Left lung (tissue), 10 donors: ENCODE measurements around the gene PIGQ. TPM values are rescaled to one million over a fixed set of nuclear protein-coding genes. Genes with fewer than 3 reads are reported as not detected.

ENCODE experiments used
- ATAC-seq: fragments of 200-7000 bp; cut with Tn5 transposase; one replicate; pipeline ENCODE4 v1.9.1; 2020; ENCODE audit warnings: moderate library complexity
- DNase-seq, 4 donors: peaks; one replicate each; pipeline ENCODE4 v3.0.0-alpha.2; 2013 to 2020
- H3K27ac ChIP-seq, 2 donors: fragments of 200-600 bp; sonication (generic) in 1 of 2; one replicate each; pipeline versions ENCODE4 v1.5.0 to v1.8.0; 2020 to 2021
- H3K27me3 ChIP-seq, 2 donors: fragments of 200-600 bp; sonication (generic) in 1 of 2; one replicate each; pipeline versions ENCODE4 v1.5.0 to v1.8.0; 2020 to 2021
- H3K36me3 ChIP-seq, 2 donors: fragments of 200-600 bp; sonication (generic) in 1 of 2; one replicate each; pipeline versions ENCODE4 v1.5.0 to v1.8.0; 2020 to 2021
- H3K4me1 ChIP-seq, 2 donors: fragments of 200-600 bp; one replicate each; pipeline ENCODE4 v1.8.0; 2021
- H3K4me3 ChIP-seq, 2 donors: fragments of 200-600 bp; sonication (generic) in 1 of 2; one replicate each; pipeline versions ENCODE4 v1.5.0 to v1.8.0; 2020 to 2021; ENCODE audit warnings: mild to moderate bottlenecking in 1 of 2
- H3K9me3 ChIP-seq, 2 donors: fragments of 200-600 bp; sonication (generic) in 1 of 2; one replicate each; pipeline versions ENCODE4 v1.5.0 to v1.8.0; 2020 to 2021
- CTCF ChIP-seq, 2 donors: fragments of 200-600 bp; sonication (generic) in 1 of 2; IDR thresholded peaks; one replicate each; pipeline versions ENCODE4 v1.5.0 to v1.8.0; 2021; ENCODE audit warnings: antibody characterized with exemption in 2 of 2
- intact Hi-C, 2 donors: fragments of 100-400 bp; cut with DNase I; formaldehyde crosslinking; loops; one replicate each; pipeline versions ENCODE4 v1.11.2 to v1.14.2; 2022
- polyA plus RNA-seq, 6 donors: library from polyadenylated mRNA; unstranded; fragments of 120-200 nt; gene quantifications; one replicate each; pipeline ENCODE4 v1.2.1, GENCODE V29; 2013; ENCODE audit not compliant: insufficient read length in 6 of 6
- total RNA-seq, 2 donors: library from RNA; stranded (reverse); fragmentation: NEBNext Ultra II Directional; extraction: Animal tissue kit (Norgen Biotek cat#: 25700); gene quantifications; one replicate each; pipeline ENCODE4 v1.2.1, GENCODE V29; 2021
- donor health status: DM: no; HTN: yes; CAD: no.
- donor health status: DM: no; HTN: no; CAD: no.

PIGQ gene
- total and polyA plus RNA-seq, 8 donors, result 32.9 to 68.5 (median 39.0) TPM

GRCh38 chr16:610513-611381 is 41.0 kb downstream of the PIGQ start:
- DNase-seq (peak in 1 of 4 donors; percentile 92), ATAC-seq (peak; percentile 96)
- no peaks in the 10 kb centered on the region for H3K36me3 ChIP-seq
- peak; percentile 62 to 84 for TF ChIP-seq CTCF (IDR thresholded peaks at IDR 0.05)
- H3K4me3 ChIP-seq, result no peak overlapping the region
- H3K4me1 ChIP-seq, result peaks cover 0 to 9% of the 10 kb centered on the region in 2 donors
- intact Hi-C loops, result no loop called here
- H3K9me3 ChIP-seq, result no peaks in the 10 kb centered on the region
- no peaks in the 10 kb centered on the region for H3K27me3 ChIP-seq
- H3K27ac ChIP-seq, result no peak overlapping the region

- TF ChIP-seq CTCF (IDR thresholded peaks at IDR 0.05), result no peak
- no peak overlapping the region for H3K27ac ChIP-seq
- no peak for ATAC-seq
These were observed 45.4 kb downstream of the PIGQ start for GRCh38 chr16:615122-615521.

GRCh38 chr16:616733-617586 is 47.2 kb downstream of the PIGQ start:
- Histone ChIP-seq H3K4me1 (peaks cover 0 to 10% of the 10 kb centered on the region in 2 donors), H3K27me3 (no peaks in the 10 kb centered on the region), H3K9me3 (no peaks in the 10 kb centered on the region), H3K4me3 (peak overlapping the region in 1 of 2 donors; percentile 1), H3K36me3 (peaks cover 0 to 19% of the 10 kb centered on the region in 2 donors), H3K27ac (peak overlapping the region; percentile 75 to 80)
- TF ChIP-seq CTCF (IDR thresholded peaks at IDR 0.05), result no peak
- intact Hi-C loops, result no loop called here
- DNase-seq (peak in 3 of 4 donors; percentile 46 to 87 (median 54)), ATAC-seq (peak; percentile 85)

More at GRCh38 chr16:615122-615521, 45.4 kb downstream of the PIGQ start:
- peaks cover 0 to 12% of the 10 kb centered on the region in 2 donors for H3K36me3 ChIP-seq
- H3K27me3 ChIP-seq, result no peaks in the 10 kb centered on the region
- no peaks in the 10 kb centered on the region for H3K9me3 ChIP-seq
- H3K4me3 ChIP-seq, result no peak overlapping the region
- DNase-seq, result no peak
- peaks cover 0 to 13% of the 10 kb centered on the region in 2 donors for H3K4me1 ChIP-seq
- intact Hi-C loops, result no loop called here

- peak in 2 of 4 donors; percentile 45 to 86 for DNase-seq
These were observed 48.1 kb downstream of the PIGQ start for GRCh38 chr16:617855-618254.

More at GRCh38 chr16:617855-618254, 48.1 kb downstream of the PIGQ start:
- H3K36me3 ChIP-seq, result peaks cover 0 to 19% of the 10 kb centered on the region in 2 donors
- peak; percentile 61 for ATAC-seq
- no peak for TF ChIP-seq CTCF (IDR thresholded peaks at IDR 0.05)
- H3K27ac ChIP-seq, result peak overlapping the region; percentile 75 to 80
- intact Hi-C loops, result no loop called here
- H3K27me3 ChIP-seq, result no peaks in the 10 kb centered on the region
- peak overlapping the region in 1 of 2 donors; percentile 20 for H3K4me3 ChIP-seq
- H3K9me3 ChIP-seq, result no peaks in the 10 kb centered on the region
- peaks cover 0 to 13% of the 10 kb centered on the region in 2 donors for H3K4me1 ChIP-seq
